ENCODE data around the gene DNAJC6.
"Not testable (repeated sequence)": the region's sequence is repeated elsewhere in the genome, so short reads cannot be mapped to it uniquely, and the experiment has no call there.

DNAJC6 gene

DNA sequence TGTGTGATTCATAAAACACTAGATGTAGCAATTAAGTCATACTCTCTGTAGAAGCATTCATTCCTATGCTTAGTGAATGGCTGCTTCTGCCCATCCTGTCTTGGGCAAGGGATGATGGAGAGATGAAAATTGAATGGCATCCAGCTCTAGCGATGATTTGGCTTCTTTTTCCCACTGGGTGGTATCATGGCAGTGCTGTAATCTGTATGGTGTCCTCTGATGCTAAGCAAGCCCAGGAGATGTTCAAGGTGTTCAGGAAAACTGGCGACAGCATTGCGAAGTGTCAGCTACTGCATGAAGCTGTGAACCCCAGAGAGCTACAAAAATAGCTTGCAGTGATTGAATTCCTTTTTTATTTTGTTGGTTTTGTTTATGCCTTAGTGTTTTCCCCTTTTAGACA is 62.2 kb downstream of the DNAJC6 start:
- TF ChIP-seq, protein P1, sequence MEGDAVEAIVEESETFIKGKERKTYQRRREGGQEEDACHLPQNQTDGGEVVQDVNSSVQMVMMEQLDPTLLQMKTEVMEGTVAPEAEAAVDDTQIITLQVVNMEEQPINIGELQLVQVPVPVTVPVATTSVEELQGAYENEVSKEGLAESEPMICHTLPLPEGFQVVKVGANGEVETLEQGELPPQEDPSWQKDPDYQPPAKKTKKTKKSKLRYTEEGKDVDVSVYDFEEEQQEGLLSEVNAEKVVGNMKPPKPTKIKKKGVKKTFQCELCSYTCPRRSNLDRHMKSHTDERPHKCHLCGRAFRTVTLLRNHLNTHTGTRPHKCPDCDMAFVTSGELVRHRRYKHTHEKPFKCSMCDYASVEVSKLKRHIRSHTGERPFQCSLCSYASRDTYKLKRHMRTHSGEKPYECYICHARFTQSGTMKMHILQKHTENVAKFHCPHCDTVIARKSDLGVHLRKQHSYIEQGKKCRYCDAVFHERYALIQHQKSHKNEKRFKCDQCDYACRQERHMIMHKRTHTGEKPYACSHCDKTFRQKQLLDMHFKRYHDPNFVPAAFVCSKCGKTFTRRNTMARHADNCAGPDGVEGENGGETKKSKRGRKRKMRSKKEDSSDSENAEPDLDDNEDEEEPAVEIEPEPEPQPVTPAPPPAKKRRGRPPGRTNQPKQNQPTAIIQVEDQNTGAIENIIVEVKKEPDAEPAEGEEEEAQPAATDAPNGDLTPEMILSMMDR (IDR thresholded peaks at IDR 0.05; ENCODE audit: borderline replicate concordance, insufficient read depth, low read depth, low read length), result no peak
- no peak overlapping the region for H3K4me3 ChIP-seq (ENCODE audit: low read depth, low read length)

DNA sequence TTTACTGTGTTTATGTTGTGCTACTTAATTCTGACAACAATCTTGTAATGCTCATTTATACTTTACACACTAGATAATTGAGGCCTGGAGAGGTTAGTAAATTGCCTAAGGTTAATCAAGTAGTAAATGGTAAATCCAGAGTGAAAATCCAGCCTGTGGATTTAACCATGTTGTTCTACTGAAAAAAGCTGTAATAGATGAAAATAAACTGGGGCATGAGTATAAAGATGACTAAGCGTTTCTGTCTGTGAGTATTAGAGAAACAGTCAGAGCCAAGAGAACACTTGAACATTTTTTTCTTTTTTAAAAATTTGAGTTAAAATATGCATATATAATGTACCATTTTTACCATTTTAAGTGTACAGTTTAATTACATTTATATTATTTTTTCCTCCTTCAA is 63.2 kb downstream of the DNAJC6 start:
- H3K4me3 ChIP-seq (ENCODE audit: low read depth, low read length), result no peak overlapping the region
- TF ChIP-seq, protein P1 (IDR thresholded peaks at IDR 0.05; ENCODE audit: borderline replicate concordance, insufficient read depth, low read depth, low read length), result no peak

DNA sequence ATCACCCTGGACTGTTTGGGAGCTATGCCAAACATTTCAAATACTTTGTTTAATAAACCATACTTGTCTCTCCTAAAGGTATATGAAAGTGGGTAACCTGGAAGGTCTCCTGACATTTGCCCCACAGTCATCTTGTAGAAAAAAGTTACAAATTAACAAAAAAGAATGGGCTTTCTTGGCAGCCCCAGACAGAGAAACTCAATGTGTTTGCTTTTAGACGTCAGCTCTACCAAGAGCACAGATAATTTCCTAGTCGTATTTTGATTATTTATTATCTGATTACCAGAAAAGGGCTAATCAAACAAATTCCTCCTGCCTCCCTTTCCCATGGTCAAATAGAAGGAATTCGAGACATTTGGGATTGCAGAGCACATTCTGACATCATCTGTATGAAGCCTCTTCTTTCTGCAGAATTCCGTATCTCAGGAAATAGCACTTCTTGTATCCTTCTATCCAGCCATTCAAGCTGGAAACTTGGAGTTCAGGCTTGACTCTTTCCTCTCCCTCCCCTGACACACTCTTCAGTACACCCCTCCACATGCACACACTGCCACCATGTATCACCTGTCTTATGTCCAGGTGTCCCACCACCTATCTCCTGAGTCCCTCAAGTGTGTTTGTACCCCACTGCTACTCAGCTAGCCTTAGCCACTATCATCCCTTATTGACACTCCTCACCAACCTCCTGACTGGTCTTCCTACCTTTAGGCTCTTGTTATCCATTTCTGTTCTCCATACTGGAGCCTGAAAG is 68.3 kb downstream of the DNAJC6 start:
- TF ChIP-seq, protein P1 (IDR thresholded peaks at IDR 0.05; ENCODE audit: borderline replicate concordance, insufficient read depth, low read depth, low read length), result no peak
- no peak overlapping the region for H3K4me3 ChIP-seq (ENCODE audit: low read depth, low read length)

DNA sequence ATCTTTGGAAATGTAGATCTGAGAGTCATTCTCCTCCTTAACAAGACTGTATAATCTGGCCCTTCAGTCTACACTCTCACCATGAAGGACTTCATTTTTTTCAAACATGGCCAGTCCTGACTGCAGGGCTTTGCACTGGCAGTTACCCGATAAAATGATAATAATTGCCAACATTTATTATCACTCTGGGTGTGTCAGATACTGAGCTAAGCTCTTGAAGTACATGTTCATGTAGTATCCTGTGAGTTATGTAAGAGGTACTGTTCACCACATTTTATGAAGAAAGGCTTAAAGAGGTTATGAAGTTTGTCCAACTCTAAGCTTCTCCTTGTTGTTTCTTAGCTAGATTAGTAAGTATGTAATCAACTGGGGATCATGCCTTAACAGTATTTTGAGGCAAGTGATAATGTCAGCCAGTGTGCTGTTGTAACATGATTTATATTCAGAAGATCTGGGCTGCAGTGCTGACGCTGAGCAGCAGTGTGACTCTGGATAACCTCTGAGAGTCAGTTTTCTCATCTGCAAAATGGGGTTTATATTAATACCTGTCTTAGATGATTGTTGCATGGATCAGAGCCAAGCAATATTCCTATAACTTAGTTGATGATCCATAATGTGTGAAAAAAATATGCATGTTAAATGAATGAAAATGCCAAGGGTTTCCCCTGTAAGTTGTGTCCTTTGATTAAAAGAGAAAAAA is 69.1 kb downstream of the DNAJC6 start:
- H3K4me3 ChIP-seq (ENCODE audit: low read depth, low read length), result no peak overlapping the region
- TF ChIP-seq, protein P1 (IDR thresholded peaks at IDR 0.05; ENCODE audit: borderline replicate concordance, insufficient read depth, low read depth, low read length), result no peak

DNA sequence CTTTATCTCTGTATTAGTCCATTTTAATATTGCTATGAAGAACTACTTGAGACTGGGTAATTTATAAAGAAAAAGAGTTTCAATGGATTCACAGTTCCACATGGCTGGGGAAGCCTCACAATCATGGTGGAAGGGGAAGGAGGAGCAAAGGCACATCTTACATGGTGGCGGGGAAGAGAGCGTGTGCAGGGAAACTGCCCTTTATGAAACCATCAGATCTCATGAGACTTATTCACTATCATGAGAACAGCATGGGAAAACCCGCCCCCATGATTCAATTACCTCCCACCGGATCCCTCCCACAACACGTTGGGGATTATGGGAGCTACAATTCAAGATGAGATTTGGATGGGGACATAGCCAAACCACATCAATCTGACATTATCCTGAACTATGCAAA is 75.1 kb downstream of the DNAJC6 start:
- not testable (repeated sequence) for H3K4me3 ChIP-seq (ENCODE audit: low read depth, low read length)

DNA sequence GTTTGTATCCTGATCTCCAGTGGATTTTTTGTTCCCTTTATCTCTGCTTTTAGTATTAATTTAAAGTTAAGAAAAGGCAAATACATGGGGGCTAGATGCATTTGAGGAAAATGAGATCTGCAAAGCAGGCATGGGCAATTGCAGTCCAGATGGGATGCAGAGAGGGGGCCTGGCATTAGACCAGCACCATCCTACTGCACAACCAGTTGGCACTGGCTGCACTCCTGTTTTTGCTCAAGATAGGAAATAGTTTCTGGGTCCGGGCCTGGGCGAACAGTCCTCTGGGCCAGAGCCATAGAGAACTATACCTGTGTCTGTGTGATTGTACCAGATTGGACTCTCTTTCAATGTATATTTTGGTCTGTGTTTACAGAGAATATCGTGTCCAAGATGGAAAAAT is 77.1 kb downstream of the DNAJC6 start:
- no peak overlapping the region for H3K4me3 ChIP-seq (ENCODE audit: low read depth, low read length)
- TF ChIP-seq, protein P1 (IDR thresholded peaks at IDR 0.05; ENCODE audit: borderline replicate concordance, insufficient read depth, low read depth, low read length), result no peak

DNA sequence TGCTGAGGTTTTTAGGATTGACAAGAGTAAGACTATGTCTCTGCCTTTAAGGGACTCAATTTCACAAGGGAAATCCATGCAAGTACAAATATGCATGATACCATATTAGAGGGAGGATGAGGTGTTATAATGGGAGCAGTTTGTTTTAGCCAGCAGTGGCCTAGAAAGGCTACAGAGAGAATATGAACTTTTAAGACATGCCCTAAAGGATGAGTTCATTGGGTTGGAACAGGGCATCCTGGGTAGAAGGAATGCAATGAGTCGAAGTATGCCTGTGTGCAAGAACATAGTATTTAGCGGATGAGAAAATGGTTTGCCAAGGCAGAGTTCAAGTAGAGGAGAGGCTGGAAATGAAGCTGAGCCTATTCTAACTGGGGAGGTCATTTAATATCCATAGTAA is 78.5 kb downstream of the DNAJC6 start:
- TF ChIP-seq, protein P1 (IDR thresholded peaks at IDR 0.05; ENCODE audit: borderline replicate concordance, insufficient read depth, low read depth, low read length), result no peak
- no peak overlapping the region for H3K4me3 ChIP-seq (ENCODE audit: low read depth, low read length)
